ENCODE data around the gene INSM2.
A peak's percentile ranks its signal among the peaks of the same experiment; 100 is the strongest.

Gene INSM2, protein sequence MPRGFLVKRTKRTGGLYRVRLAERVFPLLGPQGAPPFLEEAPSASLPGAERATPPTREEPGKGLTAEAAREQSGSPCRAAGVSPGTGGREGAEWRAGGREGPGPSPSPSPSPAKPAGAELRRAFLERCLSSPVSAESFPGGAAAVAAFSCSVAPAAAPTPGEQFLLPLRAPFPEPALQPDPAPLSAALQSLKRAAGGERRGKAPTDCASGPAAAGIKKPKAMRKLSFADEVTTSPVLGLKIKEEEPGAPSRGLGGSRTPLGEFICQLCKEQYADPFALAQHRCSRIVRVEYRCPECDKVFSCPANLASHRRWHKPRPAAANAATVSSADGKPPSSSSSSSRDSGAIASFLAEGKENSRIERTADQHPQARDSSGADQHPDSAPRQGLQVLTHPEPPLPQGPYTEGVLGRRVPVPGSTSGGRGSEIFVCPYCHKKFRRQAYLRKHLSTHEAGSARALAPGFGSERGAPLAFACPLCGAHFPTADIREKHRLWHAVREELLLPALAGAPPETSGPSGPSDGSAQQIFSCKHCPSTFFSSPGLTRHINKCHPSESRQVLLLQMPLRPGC

DNA sequence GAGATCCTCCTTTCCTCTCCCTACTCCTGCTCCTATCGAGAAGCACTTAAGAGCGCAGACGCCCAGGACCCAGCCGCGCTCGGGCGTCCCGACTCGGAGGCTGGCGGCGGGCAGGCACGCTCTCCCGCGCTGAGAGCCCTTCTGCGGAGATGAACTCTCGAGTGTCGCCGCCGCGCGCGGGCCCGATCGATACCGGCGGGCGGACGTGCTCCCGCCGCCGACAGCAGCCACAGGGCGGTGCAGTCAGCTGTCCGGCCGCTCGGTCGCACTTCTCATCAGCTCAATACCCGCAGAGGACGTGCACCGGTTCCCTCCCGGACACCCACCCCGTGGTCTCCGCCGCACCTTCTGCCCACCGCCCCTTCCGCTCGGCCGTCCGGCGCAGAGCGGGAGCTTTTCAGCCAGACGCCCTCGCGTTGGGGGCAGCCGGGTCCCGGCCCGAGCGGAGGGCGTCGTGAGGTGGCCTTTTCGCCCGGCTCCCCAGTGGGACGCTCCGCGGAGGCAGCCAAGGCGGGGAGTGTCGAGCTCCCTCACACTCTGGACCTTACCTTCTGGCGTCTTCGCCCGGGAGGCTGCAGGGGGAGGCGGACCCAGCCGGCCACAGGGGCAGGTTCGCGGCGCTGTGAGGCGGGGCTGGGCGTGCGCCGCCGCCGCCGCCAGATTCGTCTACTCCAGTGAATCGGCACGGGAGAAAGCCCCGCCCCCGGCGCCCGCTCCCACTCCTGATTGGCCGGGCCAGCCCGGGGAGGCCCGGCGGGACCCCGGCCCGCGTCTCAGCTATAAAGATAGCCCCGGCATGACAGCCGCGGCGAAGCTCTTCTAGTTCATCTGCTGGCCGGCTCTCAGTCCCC lies at the start of gene INSM2:
TSS of gene INSM2 (plus strand) at position 808 of the 851 bp plus-strand sequence. CDS start 89 bp downstream, outside the sequence.
- H3K4me3 ChIP-seq (ENCODE audit: low read depth, low read length), result peak within 1 kb of the TSS; percentile 56
- TF ChIP-seq, protein P1, sequence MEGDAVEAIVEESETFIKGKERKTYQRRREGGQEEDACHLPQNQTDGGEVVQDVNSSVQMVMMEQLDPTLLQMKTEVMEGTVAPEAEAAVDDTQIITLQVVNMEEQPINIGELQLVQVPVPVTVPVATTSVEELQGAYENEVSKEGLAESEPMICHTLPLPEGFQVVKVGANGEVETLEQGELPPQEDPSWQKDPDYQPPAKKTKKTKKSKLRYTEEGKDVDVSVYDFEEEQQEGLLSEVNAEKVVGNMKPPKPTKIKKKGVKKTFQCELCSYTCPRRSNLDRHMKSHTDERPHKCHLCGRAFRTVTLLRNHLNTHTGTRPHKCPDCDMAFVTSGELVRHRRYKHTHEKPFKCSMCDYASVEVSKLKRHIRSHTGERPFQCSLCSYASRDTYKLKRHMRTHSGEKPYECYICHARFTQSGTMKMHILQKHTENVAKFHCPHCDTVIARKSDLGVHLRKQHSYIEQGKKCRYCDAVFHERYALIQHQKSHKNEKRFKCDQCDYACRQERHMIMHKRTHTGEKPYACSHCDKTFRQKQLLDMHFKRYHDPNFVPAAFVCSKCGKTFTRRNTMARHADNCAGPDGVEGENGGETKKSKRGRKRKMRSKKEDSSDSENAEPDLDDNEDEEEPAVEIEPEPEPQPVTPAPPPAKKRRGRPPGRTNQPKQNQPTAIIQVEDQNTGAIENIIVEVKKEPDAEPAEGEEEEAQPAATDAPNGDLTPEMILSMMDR (IDR thresholded peaks at IDR 0.05; ENCODE audit: low read depth, low read length, missing control alignments), result peak; percentile 5
- DNase-seq (ENCODE audit: low read depth), result no peak

DNA sequence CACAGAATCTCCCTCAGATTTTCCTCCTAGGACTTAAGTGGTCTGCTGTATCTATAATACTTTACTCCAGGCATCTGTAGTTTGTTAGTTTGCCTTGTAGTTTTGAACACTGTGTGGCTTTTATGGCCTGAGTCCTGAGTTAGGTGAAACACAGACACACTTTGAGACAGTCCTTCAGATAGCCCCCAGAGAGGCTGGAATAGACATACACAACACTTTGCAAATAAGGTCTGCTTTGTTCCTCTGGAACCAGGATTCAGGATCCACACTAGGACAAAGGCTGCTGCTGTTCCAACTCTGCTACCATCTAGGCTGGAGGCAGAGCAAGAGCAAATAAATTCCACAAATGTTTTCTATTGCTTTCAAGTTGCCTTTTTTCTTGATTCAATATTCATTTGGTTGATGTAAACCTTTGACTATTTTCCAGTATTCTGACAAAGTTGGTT lies 41.4 kb upstream of the INSM2 start:
- DNase-seq (ENCODE audit: low read depth), result no peak
- TF ChIP-seq, protein P1 (IDR thresholded peaks at IDR 0.05; ENCODE audit: low read depth, low read length, missing control alignments), result no peak

DNA sequence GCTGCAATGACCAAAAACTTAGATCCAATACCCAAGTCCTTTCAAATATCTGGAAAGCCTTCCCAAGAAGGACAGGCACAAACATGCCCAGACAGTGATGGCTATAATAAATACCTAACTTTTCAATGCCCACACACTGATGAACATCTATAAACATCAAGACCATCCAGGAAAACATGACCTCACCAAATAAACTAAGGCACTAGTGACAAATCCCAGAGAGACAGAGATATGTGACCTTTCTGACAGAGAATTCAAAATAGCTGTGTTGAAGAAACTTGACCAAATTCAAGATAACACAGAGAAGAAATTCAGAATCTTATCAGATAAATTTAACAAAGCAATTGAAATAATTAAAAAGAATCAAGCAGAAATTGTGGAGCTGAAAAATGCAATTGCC lies 38.7 kb upstream of the INSM2 start:
- no peak overlapping the region for H3K4me3 ChIP-seq (ENCODE audit: low read depth, low read length)
- no peak for DNase-seq (ENCODE audit: low read depth)
- TF ChIP-seq, protein P1 (IDR thresholded peaks at IDR 0.05; ENCODE audit: low read depth, low read length, missing control alignments), result no peak

More for the DNA sequence above, 41.4 kb upstream of the INSM2 start:
- H3K4me3 ChIP-seq (ENCODE audit: low read depth, low read length), result no peak overlapping the region

DNA sequence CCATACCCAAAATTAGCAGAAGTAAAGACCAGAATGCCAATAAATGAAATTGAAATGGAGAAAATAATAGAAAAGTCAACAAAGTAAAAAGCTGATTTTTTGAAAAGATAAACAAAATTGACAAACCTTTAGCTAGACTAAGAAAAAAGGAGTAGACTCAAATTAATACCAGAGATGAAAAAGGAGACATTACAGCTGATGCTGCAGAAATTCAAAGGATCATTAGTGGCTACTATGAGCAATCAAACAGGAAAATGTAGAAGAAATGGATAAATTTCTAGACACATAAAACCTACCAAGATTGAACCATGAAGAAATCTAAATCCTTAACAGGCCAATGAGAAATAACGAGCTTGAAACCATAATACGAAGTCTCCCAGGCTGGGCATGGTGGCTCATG lies 34.8 kb upstream of the INSM2 start:
- TF ChIP-seq, protein P1 (IDR thresholded peaks at IDR 0.05; ENCODE audit: low read depth, low read length, missing control alignments), result no peak
- no peak for DNase-seq (ENCODE audit: low read depth)
- no peak overlapping the region for H3K4me3 ChIP-seq (ENCODE audit: low read depth, low read length)

DNA sequence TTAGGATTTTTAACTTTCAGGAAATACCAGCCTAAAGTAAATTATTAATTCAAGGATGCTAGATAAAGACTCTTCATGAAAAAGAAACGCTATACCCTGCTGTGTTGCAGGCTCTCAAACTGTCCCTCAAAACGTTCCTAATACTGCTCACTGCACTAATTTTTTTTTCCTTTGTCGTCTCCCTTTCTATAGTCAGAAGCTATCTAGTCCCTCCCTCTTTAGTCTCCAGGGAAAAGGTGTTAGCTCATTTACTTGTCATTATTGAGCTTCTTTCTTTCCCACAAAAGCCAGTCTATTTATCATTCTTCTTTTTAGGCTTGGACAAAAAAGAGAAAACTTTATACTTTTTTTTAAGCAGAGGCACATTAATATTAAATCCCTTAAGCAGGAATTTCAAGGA lies 30.3 kb upstream of the INSM2 start:
- no peak overlapping the region for H3K4me3 ChIP-seq (ENCODE audit: low read depth, low read length)
- TF ChIP-seq, protein P1 (IDR thresholded peaks at IDR 0.05; ENCODE audit: low read depth, low read length, missing control alignments), result no peak
- DNase-seq (ENCODE audit: low read depth), result no peak

DNA sequence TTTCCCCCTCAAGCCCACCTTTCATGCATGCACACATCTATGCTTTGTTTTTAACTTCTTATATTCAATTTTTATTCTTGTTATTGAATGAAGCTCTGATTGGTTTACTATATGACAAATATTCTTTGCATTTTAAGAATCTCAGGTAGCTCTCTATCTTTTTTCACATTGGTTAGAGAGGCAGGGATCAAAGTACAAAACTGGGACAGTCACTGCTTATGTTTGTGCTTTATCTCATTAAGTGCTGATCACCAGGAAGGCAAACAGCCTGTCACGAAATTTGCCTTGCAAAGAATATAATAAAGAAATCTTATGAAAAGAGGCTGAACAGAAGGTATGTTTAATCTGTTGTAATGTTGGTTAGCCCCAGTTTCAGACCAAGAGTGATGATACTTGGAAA lies 29.7 kb upstream of the INSM2 start:
- DNase-seq (ENCODE audit: low read depth), result no peak
- TF ChIP-seq, protein P1 (IDR thresholded peaks at IDR 0.05; ENCODE audit: low read depth, low read length, missing control alignments), result no peak
- no peak overlapping the region for H3K4me3 ChIP-seq (ENCODE audit: low read depth, low read length)
